ENCODE results near the gene CTNNA2.
A peak's percentile ranks its signal among the peaks of the same experiment; 100 is the strongest.

Gene CTNNA2

DNA sequence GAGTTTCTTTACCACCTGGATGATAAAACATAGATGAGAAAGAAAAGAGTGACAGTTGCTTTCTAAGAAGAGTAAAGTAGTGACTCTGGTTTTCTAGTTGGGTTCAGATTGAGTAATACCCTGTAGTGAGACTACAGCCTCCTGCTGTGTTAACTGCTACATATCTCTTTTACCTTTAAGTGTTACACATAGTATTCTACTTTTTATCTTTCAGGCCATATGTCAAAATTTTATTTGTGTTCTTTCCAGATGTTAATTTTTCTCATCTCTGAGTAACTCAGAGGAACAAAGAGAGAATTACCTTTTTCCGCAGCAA, 348.2 kb downstream of the CTNNA2 start:
- no peak for DNase-seq

DNA sequence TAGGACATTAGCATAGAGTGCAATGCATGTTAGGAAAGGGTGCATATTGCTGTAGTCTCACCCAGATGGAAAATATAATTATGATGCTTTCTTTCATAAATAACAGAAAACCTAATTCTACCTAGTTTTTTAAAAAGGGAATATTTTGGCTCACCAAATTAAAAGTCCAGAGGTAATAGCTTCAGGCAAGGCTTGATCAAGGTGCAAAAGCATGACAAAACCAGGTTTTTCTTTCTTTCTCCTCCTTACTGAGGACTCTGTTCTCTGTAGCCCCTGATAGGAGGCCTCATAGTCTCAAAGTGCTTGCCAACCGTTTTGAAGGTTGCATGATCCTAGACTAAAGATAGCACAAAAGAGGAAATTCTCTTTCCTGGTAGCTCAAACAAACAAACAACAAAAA, 349.9 kb downstream of the CTNNA2 start:
- no peak for DNase-seq

DNA sequence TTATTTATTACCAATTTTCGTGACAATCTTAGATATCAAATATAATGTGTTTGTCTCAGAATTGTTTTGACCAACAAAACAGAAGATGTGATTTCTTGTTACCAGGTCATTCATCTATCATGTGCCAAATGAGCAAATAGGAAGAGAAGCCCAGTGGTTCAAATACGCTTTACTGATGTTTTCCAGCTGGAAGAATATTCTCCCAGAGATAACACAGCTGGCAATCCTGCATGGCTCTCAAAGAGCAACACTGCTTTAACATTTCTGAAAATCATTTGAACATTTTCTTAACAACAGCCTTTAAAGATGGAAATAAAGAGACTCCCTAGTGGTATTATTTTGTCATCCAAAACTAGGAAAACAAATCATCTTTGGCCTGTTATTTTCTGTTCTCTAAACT, 359.8 kb downstream of the CTNNA2 start:
- DNase-seq: no peak

DNA sequence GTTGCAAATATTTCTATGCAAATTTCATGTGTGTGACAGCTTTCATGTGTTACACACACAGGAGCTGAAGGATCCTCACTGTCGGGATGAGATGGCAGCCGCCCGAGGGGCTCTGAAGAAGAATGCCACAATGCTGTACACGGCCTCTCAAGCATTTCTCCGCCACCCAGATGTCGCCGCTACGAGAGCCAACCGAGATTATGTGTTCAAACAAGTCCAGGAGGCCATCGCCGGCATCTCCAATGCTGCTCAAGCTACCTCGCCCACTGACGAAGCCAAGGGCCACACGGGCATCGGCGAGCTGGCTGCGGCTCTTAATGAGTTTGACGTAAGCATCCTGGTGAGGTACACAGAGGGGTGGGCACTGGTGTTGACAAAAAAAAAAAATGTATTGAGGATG, 361.2 kb downstream of the CTNNA2 start:
- no peak for DNase-seq

DNA sequence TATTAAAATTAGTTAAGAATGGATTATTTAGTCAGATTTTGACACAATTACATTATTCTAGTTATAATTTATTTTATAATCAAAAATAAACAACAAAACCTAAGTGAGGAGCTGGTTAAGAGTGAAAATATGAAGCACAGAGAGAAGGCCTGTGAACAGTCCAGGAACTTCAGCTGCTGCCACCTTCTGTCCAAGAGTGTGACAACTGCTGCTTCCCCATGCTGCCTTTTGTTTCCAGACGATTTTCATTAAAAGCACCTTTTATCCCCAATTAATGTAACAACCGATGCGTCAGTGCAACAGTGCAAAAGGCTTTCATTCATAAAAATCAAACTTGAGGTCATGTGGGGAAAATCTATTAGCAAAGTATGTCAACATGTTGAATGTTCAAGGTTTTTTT, 363.6 kb downstream of the CTNNA2 start:
- no peak for DNase-seq

DNA sequence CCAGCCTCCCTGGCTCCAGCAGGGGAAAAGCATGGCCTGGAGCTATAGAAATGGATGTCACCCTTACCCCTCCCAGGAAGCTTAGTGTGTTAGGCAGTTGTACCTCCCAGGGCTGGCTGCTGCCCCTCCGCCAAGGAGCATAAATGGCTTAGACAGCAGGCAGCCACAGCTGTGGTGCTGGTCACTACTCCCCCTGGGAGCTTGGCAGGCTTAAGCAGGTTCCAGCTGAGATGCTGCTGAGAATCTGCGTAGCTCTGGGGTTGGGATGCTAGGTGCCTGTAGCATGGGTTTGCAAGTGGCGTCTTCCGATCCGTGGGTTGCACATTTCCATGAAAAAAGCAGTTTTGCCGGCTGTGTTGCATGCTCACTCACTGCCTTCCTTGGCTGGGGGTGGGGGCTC, 369.7 kb downstream of the CTNNA2 start:
- no peak for DNase-seq

DNA sequence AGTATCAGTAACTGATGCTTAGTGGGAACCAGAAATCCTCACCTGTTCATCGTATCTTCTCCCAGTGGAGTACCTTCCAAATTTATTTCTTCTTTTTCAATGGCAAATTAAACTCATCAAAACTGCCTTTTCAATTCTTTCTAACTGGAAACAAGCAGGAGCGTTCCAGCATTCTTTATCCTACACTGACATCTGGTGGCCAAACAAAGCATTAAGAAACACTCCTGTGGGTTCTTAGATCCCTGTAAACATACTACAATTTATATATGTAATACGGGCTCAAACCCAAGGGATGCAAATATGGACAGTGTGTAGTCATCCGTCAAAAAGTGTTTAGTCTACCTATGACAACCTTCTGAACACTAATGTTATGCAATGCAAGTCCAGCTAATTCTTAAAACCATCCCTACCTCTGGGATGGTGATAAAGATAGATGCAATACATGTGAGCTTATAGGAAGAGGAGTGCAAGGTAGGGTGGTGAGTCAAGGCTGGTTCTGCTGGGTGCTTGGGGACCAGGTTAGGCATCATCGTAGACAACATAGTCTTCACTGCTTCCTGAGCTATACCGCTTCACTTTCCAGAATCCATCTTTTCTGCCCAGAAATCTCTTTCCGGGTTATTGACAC, 375.0 kb downstream of the CTNNA2 start:
- no peak for DNase-seq

DNA sequence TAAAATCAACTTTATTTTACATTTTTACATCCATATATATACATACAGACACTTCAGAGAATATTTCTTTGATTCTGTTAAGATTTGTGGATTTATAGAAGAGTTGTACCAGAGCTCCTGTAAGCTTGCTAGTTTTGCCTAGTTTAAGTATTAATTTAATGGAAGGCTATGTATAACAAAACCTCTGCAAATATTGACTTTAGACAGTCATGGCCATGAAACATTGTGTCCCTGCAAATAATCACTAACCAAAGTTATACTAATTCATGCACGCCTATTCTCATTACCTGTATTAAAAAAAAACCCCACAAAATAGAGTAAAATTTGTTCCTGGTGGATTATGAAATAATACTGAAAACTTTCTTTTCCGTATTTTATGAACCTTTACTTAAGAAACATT, 379.3 kb downstream of the CTNNA2 start:
- no peak for DNase-seq

DNA sequence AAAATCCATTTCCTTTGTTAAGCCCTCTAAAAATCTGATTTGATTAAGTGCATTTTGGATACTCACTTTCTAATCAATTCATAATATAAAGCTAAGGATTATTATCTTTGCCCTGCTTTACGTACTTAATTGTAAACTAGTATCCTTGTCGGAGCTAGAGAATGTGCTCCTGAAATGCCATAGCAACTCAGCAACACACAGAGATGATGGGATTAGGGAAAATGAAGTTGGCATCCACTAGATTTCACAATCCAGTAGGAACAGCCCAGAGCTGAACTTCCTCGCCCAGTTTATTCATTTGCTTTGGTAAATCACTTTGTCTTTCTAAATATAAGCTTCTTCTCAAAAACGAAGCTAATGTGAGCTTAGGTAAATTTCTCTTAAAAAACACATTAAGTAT, 386.3 kb downstream of the CTNNA2 start:
- DNase-seq: no peak

DNA sequence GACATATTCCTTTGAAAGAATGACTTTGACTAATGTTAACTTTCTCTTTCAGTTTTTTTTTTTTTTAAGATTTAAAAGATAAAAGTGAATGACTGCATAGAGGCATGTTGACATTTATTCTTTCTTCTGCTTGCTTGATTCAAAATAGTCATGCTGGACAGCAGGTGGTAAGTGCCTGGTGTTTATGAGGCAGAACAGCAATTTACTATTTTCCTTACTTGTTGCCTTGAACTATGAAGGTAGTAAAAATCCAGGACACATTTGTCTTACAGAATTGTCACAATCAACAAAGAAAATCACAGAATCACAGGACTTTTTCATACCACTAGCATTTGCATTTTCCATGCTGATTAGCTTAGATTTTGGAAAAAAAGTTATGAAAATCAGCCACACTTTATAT, 388.3 kb downstream of the CTNNA2 start:
- DNase-seq: no peak

DNA sequence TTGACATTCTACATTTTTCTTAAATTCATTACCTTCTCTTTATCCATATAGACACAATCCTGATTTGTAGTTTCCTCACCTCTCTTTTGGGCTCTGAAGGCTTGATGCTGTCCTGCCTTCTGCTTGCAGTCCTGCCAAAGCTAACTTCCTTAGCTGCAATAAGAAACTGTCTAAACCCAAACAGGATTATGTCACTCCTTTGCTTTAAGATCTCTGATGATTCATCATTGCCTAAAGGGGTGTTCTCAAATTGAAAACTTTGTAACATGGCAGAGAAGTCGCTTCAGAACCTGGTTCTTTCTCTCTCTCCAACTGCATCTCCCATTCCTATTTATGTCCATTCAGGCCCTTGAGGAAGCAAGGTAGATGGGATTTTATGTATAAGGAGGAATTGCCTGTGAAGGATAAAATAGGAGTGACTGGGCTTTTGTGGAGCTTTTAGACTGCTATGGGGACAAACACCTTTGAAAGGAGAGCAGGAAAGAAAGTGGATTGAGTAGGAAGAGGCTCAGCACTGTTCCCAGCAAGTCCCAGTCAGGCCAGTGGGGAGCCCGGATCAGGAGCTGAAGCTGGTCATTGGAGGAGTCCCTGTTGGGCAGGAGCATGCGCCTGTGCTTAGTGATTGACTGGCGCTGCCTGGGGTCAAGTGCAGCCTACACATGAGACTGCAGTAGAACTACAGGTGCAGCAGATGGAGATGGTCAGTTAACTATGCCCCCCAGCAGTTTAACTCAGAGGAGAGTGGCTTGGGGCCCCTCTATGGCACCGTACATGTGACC, 390.6 kb downstream of the CTNNA2 start:
- DNase-seq: no peak

DNA sequence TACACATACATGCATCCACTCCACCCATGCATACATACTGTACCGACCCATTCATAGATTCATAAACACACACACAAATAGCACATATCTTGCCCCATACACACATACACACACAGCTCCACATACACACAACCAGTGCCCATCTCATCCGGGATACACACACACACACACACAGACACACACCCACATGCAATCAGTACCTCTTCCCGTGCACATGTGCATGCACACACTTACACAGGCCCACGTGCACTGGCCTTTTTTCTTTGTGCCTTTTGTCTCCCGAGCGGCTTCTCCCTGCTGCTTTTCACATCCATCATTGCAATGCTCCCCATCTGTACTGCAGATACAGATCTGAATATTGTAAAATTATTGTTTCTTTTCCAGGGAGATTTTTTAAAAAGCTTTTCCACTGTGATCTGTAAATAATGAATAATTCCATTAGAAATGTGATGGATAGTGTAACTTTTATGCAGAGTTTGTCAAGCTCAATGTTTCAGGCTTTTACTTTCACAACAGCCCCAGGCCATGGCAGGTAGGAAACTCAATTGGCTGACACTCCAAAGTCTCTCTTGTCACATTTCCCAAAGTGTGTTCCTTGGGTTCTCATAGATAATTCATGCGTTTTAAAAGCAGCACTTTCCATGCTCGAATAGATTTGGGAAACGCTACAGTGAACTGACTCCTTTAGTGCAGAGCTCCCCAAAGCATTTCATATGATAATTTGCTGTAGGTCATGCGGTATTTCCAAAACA, 393.5 kb downstream of the CTNNA2 start:
- no peak for DNase-seq

DNA sequence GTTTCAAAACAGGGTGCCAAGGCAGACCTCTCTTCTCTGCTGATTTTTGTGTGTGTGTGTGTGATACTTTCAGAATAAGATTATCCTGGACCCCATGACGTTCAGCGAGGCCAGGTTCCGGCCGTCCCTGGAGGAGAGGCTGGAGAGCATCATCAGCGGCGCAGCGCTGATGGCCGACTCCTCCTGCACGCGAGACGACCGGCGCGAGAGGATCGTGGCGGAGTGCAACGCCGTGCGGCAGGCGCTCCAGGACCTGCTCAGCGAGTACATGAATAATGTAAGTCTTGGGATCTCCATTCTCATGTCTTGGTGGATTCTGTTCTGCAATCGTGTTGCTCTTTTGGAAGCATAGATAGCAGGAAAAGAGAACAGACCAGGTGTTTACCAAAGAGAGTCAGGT, 396.7 kb downstream of the CTNNA2 start:
- DNase-seq: no peak

DNA sequence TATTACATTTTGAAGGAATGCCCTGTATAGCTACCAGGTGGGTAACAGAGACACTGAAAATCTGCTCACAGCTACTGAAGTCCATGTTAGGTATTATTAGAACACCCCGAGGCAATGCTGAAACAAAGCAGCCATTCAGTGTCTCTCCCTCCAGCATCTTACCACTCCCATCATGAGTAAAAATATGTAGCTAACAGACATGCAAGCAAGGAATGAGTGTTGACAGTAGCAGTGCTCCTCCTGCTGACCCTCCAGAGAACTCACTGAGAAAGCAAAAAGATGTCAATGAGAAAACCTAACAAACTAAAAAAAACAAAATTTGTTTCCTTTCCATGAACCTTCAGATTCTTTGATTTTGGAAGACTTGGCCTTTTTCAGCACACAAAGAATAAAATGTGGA, 397.8 kb downstream of the CTNNA2 start:
- DNase-seq: no peak

DNA sequence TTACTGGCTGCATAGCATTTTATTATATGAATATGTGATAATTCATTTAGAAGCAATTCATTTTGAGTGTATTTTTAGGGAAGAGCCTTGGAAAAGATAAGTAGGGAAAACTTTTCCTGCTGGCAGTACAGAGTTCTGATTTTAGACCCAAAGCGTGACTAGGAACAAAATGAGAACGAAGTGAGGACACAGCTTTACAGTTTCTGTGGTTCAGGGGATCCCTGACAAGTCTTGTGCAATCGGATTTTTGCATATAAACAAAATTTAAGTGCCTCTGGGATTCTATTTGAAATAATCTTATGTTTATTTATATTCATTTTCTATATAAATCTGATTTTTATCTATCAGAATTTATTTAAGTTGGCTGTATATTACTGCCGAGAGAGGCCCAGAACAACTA, 402.6 kb downstream of the CTNNA2 start:
- DNase-seq: no peak

DNA sequence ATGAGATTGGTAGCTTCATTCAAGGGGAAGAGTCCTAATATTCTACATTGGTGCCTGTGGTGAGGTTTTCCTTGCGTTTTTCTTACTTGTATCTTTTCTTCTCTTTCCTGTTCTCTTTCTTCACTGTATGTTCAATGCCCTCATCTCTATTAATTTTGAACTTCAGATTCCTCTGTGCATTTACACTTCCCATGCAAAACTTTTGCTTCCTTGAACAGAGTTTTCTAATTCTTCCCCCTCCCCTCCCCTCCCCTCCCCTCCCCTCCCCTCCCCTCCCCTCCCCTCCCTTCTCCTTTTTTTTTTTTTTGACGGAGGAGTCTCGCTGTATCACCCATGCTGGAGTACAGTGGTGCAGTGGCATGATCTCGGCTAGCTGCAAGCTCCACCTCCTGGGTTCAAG, 403.4 kb downstream of the CTNNA2 start:
- DNase-seq: no peak

DNA sequence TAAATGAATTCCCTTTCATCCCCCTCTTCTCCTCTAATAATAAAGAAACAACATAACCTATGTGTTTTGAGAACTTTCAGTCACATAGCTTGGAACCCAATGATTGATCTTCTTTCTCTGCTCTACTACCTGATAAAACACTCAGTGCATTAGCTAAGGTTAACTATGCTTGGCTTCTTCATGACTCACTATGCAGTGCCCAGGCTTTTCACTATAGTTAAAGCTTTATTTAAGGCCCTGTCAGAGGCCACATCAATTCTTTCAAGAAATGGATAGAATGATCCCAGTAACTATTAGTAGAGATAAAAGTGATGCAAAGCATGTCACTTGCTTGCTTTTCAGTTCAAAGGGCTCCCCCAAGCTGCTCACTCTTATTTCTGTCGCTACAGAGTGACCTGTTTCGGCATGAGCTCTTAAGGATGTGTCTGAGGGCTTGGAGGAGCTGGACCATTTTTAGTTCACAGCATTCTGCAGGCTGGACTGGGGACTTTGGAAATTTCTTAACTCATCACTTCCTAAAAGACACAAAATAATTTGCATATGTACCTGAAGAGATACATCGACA, 407.7 kb downstream of the CTNNA2 start:
- DNase-seq: no peak

DNA sequence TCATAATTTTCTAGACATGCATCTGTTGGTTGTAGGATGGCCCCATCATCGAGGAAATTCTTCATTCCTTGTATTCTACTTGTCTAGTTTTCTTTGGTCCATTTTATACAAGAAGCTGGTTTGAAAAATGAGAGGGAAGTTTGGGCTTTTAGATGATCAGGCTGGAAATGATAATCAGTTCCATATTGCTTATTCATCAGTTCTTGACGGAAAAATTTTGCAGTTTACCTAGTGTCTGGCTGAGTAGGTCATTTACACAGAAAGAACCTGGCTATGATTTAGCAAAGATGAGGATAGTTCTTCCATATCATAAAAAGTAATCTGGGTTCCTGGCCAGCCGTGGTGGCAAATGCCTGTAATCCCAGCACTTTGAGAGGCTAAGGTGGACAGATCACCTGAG, 416.8 kb downstream of the CTNNA2 start:
- no peak for DNase-seq

DNA sequence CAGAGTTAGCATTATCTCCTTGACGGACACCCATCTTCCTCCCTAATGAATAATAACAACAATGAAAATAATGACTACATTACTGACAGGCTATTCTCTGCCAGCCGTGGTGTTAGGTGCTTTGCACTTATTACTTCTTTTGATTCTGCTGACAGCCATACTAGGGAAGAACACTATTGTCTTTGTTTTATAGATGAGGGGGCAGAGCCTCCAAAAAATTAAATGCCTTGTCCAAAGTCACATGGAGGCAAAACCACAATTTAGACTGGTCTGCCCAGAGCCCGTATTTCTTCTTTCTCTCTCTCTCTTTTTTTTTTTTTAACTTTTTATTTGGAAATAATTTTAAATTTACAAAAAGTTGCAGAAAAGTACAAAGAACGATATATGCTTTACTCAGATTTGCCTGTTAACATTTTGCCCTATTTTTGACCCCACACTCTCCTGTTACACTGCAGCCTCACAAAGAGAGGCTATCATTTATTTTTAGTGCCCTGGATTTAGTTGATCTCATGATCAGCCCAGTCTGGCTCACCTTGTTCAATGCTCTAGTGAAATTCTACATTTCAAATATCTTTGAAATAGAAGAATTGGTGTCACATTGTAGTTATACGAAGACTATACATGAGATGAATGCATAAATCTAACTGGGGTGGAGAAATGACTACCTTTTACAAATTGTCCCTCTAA, 422.3 kb downstream of the CTNNA2 start:
- no peak for DNase-seq

DNA sequence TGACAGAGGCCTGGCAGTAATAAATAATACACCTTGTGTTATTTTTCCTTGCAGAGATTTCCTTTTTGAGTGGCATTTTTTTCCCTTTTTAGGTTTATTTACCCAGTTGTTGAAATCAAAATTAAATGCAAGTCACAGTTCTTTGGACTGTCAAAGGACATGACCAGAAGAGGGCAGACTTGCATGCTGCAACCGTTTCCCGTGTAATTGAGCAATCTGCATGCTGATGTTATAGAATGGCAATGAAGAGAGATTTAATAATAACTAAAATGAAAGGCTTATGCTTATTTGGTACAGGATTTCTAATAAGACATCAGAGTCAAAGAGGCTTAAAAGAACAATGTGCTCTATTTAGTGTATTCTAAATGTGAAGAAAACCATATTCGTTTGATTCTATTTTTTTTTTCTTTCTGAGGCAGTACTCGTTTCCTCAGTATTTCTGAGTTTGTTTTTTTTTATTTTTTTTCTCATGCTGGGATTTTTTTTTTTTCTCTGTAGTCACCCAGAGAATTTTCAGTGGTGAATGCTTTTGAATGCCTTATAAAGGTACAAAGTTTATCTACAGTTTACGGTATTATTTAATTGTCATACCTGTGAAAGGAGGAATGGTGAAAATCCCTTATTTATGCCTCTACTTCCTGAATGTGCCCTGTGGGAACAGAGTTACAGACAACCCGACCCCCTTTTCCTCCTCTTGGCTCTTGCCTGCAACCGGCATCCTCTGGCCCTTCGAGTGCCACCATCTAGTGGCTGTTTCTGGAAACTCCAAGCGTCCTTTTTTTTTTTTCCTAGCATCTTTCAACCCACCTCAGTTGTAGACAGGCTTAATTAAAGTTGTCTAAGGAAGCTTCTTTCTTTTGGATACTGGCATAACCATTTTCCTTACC, 423.2 kb downstream of the CTNNA2 start:
- peak in 1 of 2 donors; percentile 9 for DNase-seq

DNA sequence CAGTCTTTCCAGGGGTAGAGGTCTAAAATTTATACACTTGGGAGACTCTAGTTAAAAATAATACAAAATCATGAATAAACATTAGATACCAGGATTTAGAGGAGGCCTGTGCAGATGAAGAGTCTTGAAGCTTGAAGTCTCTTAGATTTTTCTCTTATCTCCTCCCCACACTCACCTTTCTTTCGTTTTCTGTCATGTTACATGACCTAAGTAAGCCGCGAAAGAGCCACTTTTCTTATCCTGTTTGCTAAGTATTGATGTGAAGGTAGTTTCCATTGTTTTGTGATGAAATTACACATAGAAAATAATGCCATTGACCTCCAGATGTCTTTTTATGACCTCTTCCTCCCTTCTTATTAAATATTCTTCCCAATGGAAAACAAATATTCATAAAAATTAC, 423.9 kb downstream of the CTNNA2 start:
- no peak for DNase-seq

DNA sequence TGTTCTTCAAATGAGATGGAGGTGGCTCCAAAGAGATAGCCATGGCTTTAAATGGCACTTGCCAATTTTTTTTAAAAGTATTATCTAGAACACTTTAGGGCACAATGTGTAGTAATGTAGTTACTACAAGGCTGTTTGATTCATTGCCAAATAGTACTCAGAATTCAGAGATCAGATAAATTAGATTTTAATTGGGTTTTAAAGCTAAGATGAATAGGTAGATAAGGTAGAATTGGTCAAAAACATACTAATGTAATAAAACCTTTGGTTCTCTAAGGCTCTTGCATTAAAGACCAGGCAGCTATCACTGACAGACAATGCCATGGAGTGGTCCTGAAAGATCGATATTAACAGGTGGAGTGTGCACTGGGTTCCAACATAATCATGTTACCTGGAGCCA, 425.8 kb downstream of the CTNNA2 start:
- DNase-seq: no peak

All from stimulated activated CD4-positive, alpha-beta T cell treated with anti-CD3 and anti-CD28 coated beads, Interleukin-2, amount 100 ng/mL, for 24 hours (primary cell).